A549 (cell line): ENCODE data around the gene ANKRD6. TPM values are rescaled to one million over a fixed set of nuclear protein-coding genes. Genes with fewer than 3 reads are reported as not detected.

Source experiments
- ATAC-seq, 2 experiments: fragments of 200-7000 bp in 1 of 2; fragments of >200 bp in 1 of 2; cut with Nextera tagmentation in 1 of 2; cut with Tn5 transposase in 1 of 2; 3 replicates each; pipeline versions ENCODE4 v1.8.0 to v1.9.1; 2018 to 2020; ENCODE audit warnings: mild to moderate bottlenecking in 1 of 2, moderate library complexity in 1 of 2
- CTCF ChIA-PET: fragments of 300-600 bp; sonication (Branson Sonifier 250); formaldehyde crosslinking; extraction: SDS; loops from one replicate; lab custom pipeline; 2021; ENCODE audit warnings: antibody characterized with exemption, inconsistent platforms; lab: Yijun Ruan, JAX
- POLR2A ChIA-PET: fragments of 350-600 bp; formaldehyde crosslinking; extraction: SDS; loops from one replicate; lab custom pipeline; 2021; ENCODE audit warnings: antibody characterized with exemption, inconsistent platforms; lab: Yijun Ruan, JAX
- DNase-seq, 2 experiments: peaks; one replicate each; pipeline versions ENCODE4 v3.0.0 to v3.0.0-alpha.2; 2011 to 2016; ENCODE audit warnings: low read depth in 1 of 2, low spot score in 1 of 2
- FAIRE-seq: peaks from 2 replicates; lab custom pipeline; 2011; peaks lifted over from hg19 to GRCh38; lab: Jason Lieb, UNC
- H3K27ac ChIP-seq, 2 experiments: fragments of >200 bp; sonication (Bioruptor Twin); formaldehyde crosslinking; 3 replicates each; pipeline ENCODE4 v1.5.1; 2016 to 2017
- H3K4me1 ChIP-seq: fragments of >200 bp; sonication (Bioruptor Twin); formaldehyde crosslinking; 3 replicates; pipeline ENCODE4 v1.6.1; 2016
- H3K4me2 ChIP-seq: fragments of >200 bp; sonication (Bioruptor Twin); formaldehyde crosslinking; 3 replicates; pipeline ENCODE4 v1.6.1; 2016
- H3K4me3 ChIP-seq: fragments of >200 bp; sonication (Bioruptor Twin); formaldehyde crosslinking; 3 replicates; pipeline ENCODE4 v1.5.1; 2016
- H3K9me3 ChIP-seq: fragments of >200 bp; sonication (Bioruptor Twin); formaldehyde crosslinking; 3 replicates; pipeline ENCODE4 v1.6.1; 2016
- CBX2 ChIP-seq: fragments of 200-600 bp; sonication (generic); IDR thresholded peaks from 2 replicates; pipeline ENCODE4 v1.6.1; 2016; ENCODE audit warnings: low read depth, mild to moderate bottlenecking, borderline replicate concordance
- CEBPB ChIP-seq, 2 experiments: fragments of >200 bp in 1 of 2; sonication (Bioruptor Twin) in 1 of 2; formaldehyde crosslinking in 1 of 2; IDR thresholded peaks; 2 replicates each; pipeline ENCODE4 v1.6.1; 2012 to 2016
- CHD2 ChIP-seq: fragments of 150-350 bp; IDR thresholded peaks from 2 replicates; pipeline ENCODE4 v1.6.1; 2014; ENCODE audit warnings: low read length; ENCODE audit not compliant: partially characterized antibody
- CHD4 ChIP-seq: fragments of 200-600 bp; sonication (generic); IDR thresholded peaks from 2 replicates; pipeline ENCODE4 v1.6.1; 2016; ENCODE audit warnings: antibody characterized with exemption, mild to moderate bottlenecking, borderline replicate concordance
- GATA3 ChIP-seq: IDR thresholded peaks from 2 replicates; pipeline ENCODE4 v1.6.1; 2012; ENCODE audit warnings: borderline replicate concordance
- HEYL ChIP-seq: fragments of 250-450 bp; sonication (Bioruptor Pico); IDR thresholded peaks from 2 replicates; pipeline ENCODE4 v1.8.0; 2021; ENCODE audit warnings: mild to moderate bottlenecking, moderate library complexity
- HOXB13 ChIP-seq: fragments of 250-450 bp; sonication (Bioruptor Pico); IDR thresholded peaks from 2 replicates; pipeline ENCODE4 v1.5.0; 2020; ENCODE audit warnings: low read depth, mild to moderate bottlenecking, moderate library complexity
- KDM1A ChIP-seq: fragments of 200-600 bp; sonication (generic); IDR thresholded peaks from 2 replicates; pipeline ENCODE4 v1.6.1; 2016; ENCODE audit warnings: low read depth, mild to moderate bottlenecking
- MAX ChIP-seq: IDR thresholded peaks from 2 replicates; pipeline ENCODE4 v1.6.1; 2012
- MYC ChIP-seq: IDR thresholded peaks from 2 replicates; pipeline ENCODE4 v1.6.1; 2012; ENCODE audit warnings: mild to moderate bottlenecking, inconsistent platforms, low read length, improper control_type of control experiment, borderline replicate concordance
- NPAS2 ChIP-seq: fragments of 250-450 bp; sonication (Bioruptor Pico); IDR thresholded peaks from 2 replicates; pipeline ENCODE4 v1.8.0; 2022; ENCODE audit warnings: mild to moderate bottlenecking, moderate library complexity, borderline replicate concordance
- NR3C1 ChIP-seq: fragments of >200 bp; sonication (Bioruptor Twin); formaldehyde crosslinking; IDR thresholded peaks from 3 replicates; pipeline ENCODE4 v1.6.1; 2017
- PBX3 ChIP-seq: IDR thresholded peaks from 2 replicates; pipeline ENCODE4 v1.6.1; 2012
- PHF8 ChIP-seq: fragments of 200-600 bp; sonication (generic); IDR thresholded peaks from 2 replicates; pipeline ENCODE4 v1.6.1; 2016; ENCODE audit warnings: low read depth, mild to moderate bottlenecking, antibody characterized with exemption, moderate library complexity, borderline replicate concordance
- RAD21 ChIP-seq, 2 experiments: fragments of >200 bp in 1 of 2; sonication (Bioruptor Twin) in 1 of 2; formaldehyde crosslinking in 1 of 2; IDR thresholded peaks in 1 of 2; conservative IDR thresholded peaks in 1 of 2; 2 replicates in 1 of 2; 3 replicates in 1 of 2; pipeline ENCODE4 v1.6.1; 2012 to 2018; ENCODE audit warnings: inconsistent platforms in 1 of 2
- RFX5 ChIP-seq: fragments of 450-650 bp; IDR thresholded peaks from 2 replicates; pipeline ENCODE4 v1.7.1; 2014; ENCODE audit warnings: antibody characterized with exemption, mild to moderate bottlenecking, moderate library complexity
- SMC3 ChIP-seq: fragments of >200 bp; sonication (Bioruptor Twin); formaldehyde crosslinking; IDR thresholded peaks from 3 replicates; pipeline ENCODE4 v1.6.1; 2018; ENCODE audit warnings: inconsistent platforms
- ZC3H11A ChIP-seq: fragments of 450-650 bp; IDR thresholded peaks from 2 replicates; pipeline ENCODE4 v1.6.1; 2014; ENCODE audit warnings: antibody characterized with exemption, mild to moderate bottlenecking
- WGBS: methylation state at CpG from one replicate; pipeline ENCODE4 v1.1.6; 2017; ENCODE audit errors: missing lambda C conversion rate; 5-methylcytosine and 5-hydroxymethylcytosine counted together
- polyA plus RNA-seq, 4 experiments: library from polyadenylated mRNA; depleted of rRNA in 3 of 4; stranded (reverse); fragments of >200 nt; fragmentation: RNase III in 1 of 4; extraction: RNeasy Plus Mini Kit Qiagen cat#74134 plus additional on column Dnase treatment in 1 of 4; gene quantifications; 2 replicates in 3 of 4; 3 replicates in 1 of 4; pipeline ENCODE4 v1.2.3, GENCODE V29; 2011 to 2017
- TF ChIP-seq, protein P1 (sequence below): fragments of 250-450 bp; sonication (Bioruptor Pico); IDR thresholded peaks from 2 replicates; pipeline ENCODE4 v1.5.0; 2021; ENCODE audit warnings: mild to moderate bottlenecking, moderate library complexity, borderline replicate concordance
- TF ChIP-seq, protein P2 (sequence below): fragments of >200 bp; sonication (Bioruptor Twin); formaldehyde crosslinking; IDR thresholded peaks from 3 replicates; pipeline ENCODE4 v1.5.1; 2016
- TF ChIP-seq, protein P3 (sequence below): fragments of >200 bp; sonication (Bioruptor Twin); formaldehyde crosslinking; IDR thresholded peaks from 3 replicates; pipeline ENCODE4 v1.6.1; 2016
- TF ChIP-seq, protein P4 (sequence below): fragments of 250-450 bp; sonication (Bioruptor Pico); IDR thresholded peaks from 2 replicates; pipeline ENCODE4 v1.5.0; 2020; ENCODE audit warnings: low read depth, mild to moderate bottlenecking, moderate library complexity

ANKRD6 gene
- polyA plus RNA-seq, 2 of the 4 experiments (the other 2 are of a cell fraction) = 2.2 to 3.6 TPM

GRCh38 chr6:89479897-89480296 is 46.9 kb downstream of the ANKRD6 start:
- WGBS = 87% methylated on average over 2 of the region's 2 CpGs
- DNase-seq (no peak), FAIRE-seq (no peak), ATAC-seq (no peak)
- H3K4me3 ChIP-seq = no peak overlapping the region
- ChIA-PET POLR2A (no interaction called here), CTCF (no interaction called here)
- H3K27ac ChIP-seq = no peak overlapping the region
- H3K4me1 ChIP-seq = 0 out of 3 replicates have a peak, but pooled peaks cover 3% of the 10 kb centered on the region
- H3K4me2 ChIP-seq = no peak overlapping the region
- H3K9me3 ChIP-seq = no peaks in the 10 kb centered on the region
- TF ChIP-seq RAD21 (conservative IDR thresholded peaks at IDR 0.05 in 1 of 2, IDR thresholded peaks at IDR 0.05 in 1 of 2) (no peak), HEYL (CRISPR knock-in tag) (no peak), HOXB13 (CRISPR knock-in tag) (no peak)
- TF ChIP-seq, protein P1, sequence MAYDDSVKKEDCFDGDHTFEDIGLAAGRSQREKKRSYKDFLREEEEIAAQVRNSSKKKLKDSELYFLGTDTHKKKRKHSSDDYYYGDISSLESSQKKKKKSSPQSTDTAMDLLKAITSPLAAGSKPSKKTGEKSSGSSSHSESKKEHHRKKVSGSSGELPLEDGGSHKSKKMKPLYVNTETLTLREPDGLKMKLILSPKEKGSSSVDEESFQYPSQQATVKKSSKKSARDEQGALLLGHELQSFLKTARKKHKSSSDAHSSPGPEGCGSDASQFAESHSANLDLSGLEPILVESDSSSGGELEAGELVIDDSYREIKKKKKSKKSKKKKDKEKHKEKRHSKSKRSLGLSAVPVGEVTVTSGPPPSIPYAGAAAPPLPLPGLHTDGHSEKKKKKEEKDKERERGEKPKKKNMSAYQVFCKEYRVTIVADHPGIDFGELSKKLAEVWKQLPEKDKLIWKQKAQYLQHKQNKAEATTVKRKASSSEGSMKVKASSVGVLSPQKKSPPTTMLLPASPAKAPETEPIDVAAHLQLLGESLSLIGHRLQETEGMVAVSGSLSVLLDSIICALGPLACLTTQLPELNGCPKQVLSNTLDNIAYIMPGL = no peak

GRCh38 chr6:89481695-89482094 is 48.7 kb downstream of the ANKRD6 start:
- POLR2A ChIA-PET = no interaction called here
- FAIRE-seq (no peak), DNase-seq (no peak)
- no peak overlapping the region for H3K4me3 ChIP-seq
- no peak overlapping the region for H3K27ac ChIP-seq
- no peak overlapping the region for H3K4me2 ChIP-seq
- no peak for TF ChIP-seq CEBPB (IDR thresholded peaks at IDR 0.05)
- no peak for TF ChIP-seq NR3C1
- TF ChIP-seq RFX5 = no peak
- TF ChIP-seq CHD2 = no peak
- TF ChIP-seq PHF8 = no peak
- TF ChIP-seq, all 56 proteins: peak for 0
- H3K4me1 ChIP-seq = no peaks in the 10 kb centered on the region
- WGBS = 100% methylated on average over 1 of the region's 1 CpG
- CTCF ChIA-PET = interaction anchor here (0.8 kb wide), 1 partner anchor 128 kb away, joined by 3 read pairs; no protein-coding TSS in a partner anchor
- no peaks in the 10 kb centered on the region for H3K9me3 ChIP-seq
- ATAC-seq = no peak

GRCh38 chr6:89482126-89482525 is 49.2 kb downstream of the ANKRD6 start:
- DNase-seq (no peak), FAIRE-seq (no peak), ATAC-seq (no peak)
- WGBS = 76% methylated on average over 1 of the region's 1 CpG
- Histone ChIP-seq H3K4me1 (no peaks in the 10 kb centered on the region), H3K4me2 (no peak overlapping the region), H3K4me3 (no peak overlapping the region), H3K9me3 (no peaks in the 10 kb centered on the region), H3K27ac (no peak overlapping the region)
- ChIA-PET POLR2A (no interaction called here), CTCF (interaction anchor here (0.8 kb wide), 1 partner anchor 128 kb away, joined by 3 read pairs; no protein-coding TSS in a partner anchor)
- TF ChIP-seq SMC3 (no peak), RFX5 (no peak), HEYL (CRISPR knock-in tag) (no peak), MAX (no peak), NPAS2 (CRISPR knock-in tag) (no peak), KDM1A (no peak), CHD4 (no peak), PBX3 (no peak), CBX2 (no peak), ZC3H11A (no peak), GATA3 (no peak), HOXB13 (CRISPR knock-in tag) (no peak), MYC (no peak)
- TF ChIP-seq, protein P2, sequence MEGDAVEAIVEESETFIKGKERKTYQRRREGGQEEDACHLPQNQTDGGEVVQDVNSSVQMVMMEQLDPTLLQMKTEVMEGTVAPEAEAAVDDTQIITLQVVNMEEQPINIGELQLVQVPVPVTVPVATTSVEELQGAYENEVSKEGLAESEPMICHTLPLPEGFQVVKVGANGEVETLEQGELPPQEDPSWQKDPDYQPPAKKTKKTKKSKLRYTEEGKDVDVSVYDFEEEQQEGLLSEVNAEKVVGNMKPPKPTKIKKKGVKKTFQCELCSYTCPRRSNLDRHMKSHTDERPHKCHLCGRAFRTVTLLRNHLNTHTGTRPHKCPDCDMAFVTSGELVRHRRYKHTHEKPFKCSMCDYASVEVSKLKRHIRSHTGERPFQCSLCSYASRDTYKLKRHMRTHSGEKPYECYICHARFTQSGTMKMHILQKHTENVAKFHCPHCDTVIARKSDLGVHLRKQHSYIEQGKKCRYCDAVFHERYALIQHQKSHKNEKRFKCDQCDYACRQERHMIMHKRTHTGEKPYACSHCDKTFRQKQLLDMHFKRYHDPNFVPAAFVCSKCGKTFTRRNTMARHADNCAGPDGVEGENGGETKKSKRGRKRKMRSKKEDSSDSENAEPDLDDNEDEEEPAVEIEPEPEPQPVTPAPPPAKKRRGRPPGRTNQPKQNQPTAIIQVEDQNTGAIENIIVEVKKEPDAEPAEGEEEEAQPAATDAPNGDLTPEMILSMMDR = no peak
- TF ChIP-seq, protein P3, sequence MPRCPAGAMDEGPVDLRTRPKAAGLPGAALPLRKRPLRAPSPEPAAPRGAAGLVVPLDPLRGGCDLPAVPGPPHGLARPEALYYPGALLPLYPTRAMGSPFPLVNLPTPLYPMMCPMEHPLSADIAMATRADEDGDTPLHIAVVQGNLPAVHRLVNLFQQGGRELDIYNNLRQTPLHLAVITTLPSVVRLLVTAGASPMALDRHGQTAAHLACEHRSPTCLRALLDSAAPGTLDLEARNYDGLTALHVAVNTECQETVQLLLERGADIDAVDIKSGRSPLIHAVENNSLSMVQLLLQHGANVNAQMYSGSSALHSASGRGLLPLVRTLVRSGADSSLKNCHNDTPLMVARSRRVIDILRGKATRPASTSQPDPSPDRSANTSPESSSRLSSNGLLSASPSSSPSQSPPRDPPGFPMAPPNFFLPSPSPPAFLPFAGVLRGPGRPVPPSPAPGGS = no peak
- TF ChIP-seq, protein P4, sequence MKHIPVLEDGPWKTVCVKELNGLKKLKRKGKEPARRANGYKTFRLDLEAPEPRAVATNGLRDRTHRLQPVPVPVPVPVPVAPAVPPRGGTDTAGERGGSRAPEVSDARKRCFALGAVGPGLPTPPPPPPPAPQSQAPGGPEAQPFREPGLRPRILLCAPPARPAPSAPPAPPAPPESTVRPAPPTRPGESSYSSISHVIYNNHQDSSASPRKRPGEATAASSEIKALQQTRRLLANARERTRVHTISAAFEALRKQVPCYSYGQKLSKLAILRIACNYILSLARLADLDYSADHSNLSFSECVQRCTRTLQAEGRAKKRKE (CRISPR knock-in tag) = no peak
